ENCODE measurements around the gene COPS8. TPM values are rescaled to one million over a fixed set of nuclear protein-coding genes. Genes with fewer than 3 reads are reported as not detected.

COPS8 gene
- 10 to 100 TPM; 52.7 to 64.4 (median 62.9) TPM for total RNA-seq

DNA sequence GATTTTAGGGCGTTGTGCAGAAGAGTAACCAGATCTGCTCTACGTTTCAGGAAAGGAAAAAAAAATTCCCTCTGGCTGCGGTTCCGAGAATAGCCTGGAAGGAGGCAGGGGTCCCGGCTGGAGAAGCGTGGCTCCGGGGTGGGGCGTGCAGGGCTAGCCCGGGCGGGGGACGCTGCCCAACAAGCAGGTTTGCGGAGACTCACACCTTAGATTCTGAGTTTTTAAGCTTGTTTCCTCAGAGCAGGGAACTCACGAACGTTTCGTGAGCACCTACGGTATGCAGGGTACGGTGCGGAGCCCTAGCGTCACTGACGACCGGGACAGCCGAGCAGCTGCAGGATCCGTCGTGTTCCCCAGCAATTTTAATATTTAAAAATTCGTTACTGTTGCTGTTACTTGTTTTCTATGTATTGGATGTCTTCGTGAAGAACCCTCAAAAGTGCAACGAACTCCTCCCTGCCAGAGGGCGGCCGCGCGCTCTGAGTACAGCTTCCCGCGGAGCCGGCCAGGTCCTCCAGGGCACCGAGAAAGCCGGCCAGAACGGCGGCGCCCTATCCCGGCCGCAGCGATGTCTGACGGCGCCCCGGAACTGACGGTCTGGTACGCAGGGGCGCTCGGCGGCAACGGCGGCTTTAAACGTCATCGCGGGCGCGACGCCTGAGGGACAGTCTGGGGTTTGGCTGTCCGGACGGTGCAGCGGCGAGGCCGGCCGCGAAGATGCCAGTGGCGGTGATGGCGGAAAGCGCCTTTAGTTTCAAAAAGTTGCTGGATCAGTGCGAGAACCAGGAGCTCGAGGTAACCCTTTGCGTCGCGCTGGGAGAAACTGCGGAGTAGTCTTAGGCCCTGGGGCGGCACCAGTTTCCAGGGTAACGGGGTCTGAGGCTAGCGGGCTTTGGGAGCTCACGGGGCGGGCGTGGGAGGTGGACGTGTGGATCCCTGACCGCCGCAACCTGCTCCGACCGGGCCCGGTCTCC lies at the start of gene COPS8:
Gene COPS8 (plus strand): TSS at position 642 of the 974 bp plus-strand sequence. CDS start 76 bp downstream, at position 718.
- peak within 1 kb of the TSS; percentile 100 for H3K4me3 Mint-ChIP-seq
- no peaks in the 10 kb centered on the region for H3K9me3 Mint-ChIP-seq
- peaks cover 6% of the 10 kb centered on the region for H3K36me3 Mint-ChIP-seq (ENCODE audit: insufficient read depth)
- no peaks in the 10 kb centered on the region for H3K27me3 Mint-ChIP-seq (ENCODE audit: low read depth)
- peaks cover 19% of the 10 kb centered on the region for H3K4me1 Mint-ChIP-seq (ENCODE audit: low read depth)
- ATAC-seq (peak; percentile 100), DNase-seq (peak; percentile 84)

DNA sequence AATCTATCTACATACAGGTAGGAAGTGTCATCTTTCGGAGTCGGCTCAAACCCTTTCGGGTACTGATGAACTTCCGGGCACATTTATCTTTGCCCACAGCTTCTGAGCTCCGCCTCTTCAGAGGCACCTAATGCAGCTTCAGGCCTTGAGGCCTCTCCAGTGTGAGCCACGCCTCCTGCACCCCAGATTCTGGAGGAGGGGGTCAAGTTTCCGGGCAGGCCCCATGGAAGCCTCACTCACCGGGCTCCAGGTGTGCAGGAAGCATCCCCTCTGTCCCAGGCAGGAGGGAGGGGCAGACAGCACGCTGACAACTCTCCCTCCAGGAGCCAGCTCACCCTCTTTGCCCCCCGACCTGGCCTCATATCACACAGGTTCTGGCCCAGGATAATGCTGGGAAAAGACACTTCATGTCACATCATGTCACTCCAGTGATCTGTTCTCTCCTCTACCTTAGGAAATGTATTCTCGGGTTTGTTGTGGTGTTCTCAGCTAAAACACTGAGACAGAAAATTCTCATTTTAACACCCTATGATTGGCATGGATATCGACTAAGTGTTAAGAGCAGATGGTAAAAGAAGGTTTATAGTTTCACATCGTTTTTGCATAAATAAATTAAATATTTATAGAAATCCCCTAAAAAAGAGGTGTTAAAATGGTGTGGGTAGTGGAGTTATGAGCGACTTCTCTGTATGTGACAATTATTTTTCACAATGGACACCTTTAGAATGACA lies 46.2 kb upstream of the COPS8 start:
- Mint-ChIP-seq H3K4me1 (ENCODE audit: low read depth) (no peaks in the 10 kb centered on the region), H3K27me3 (ENCODE audit: low read depth) (peaks cover 11% of the 10 kb centered on the region), H3K4me3 (no peak overlapping the region), H3K36me3 (ENCODE audit: insufficient read depth) (no peaks in the 10 kb centered on the region), H3K9me3 (no peaks in the 10 kb centered on the region)
- DNase-seq: no peak
- no peak for ATAC-seq

- Mint-ChIP-seq H3K9me3 (no peaks in the 10 kb centered on the region), H3K27me3 (ENCODE audit: low read depth) (peaks cover 14% of the 10 kb centered on the region), H3K4me1 (ENCODE audit: low read depth) (no peaks in the 10 kb centered on the region), H3K4me3 (no peak overlapping the region), H3K36me3 (ENCODE audit: insufficient read depth) (no peaks in the 10 kb centered on the region)
- DNase-seq (no peak), ATAC-seq (no peak)
Observed at GRCh38 chr2:237041231-237041630, 44.5 kb upstream of the COPS8 start.

GRCh38 chr2:237042101-237042500 lies 43.6 kb upstream of the COPS8 start:
- H3K9me3 Mint-ChIP-seq: no peaks in the 10 kb centered on the region
- no peaks in the 10 kb centered on the region for H3K36me3 Mint-ChIP-seq (ENCODE audit: insufficient read depth)
- H3K4me3 Mint-ChIP-seq: no peak overlapping the region
- no peak for ATAC-seq
- H3K4me1 Mint-ChIP-seq (ENCODE audit: low read depth): no peaks in the 10 kb centered on the region
- H3K27me3 Mint-ChIP-seq (ENCODE audit: low read depth): peaks cover 14% of the 10 kb centered on the region
- DNase-seq: no peak

DNA sequence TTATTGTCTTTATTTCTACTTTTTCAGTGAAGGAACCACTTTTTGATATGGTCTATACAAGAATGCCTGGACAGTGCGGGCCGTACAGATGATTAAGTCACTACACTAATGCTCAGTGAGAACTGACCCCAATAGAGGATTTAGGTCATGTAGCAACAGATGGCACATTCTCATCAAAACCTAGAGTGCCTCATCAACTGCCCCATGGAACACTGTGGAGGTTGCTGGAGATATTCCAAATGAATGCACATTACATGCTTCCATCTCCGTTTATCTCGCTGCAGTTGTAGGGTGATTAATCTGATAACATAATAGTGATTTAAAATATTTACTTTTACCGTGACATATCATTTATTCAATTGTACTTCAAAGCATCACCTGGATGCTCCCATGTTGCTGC lies 41.8 kb upstream of the COPS8 start:
- H3K36me3 Mint-ChIP-seq (ENCODE audit: insufficient read depth): peaks cover 1% of the 10 kb centered on the region
- no peak overlapping the region for H3K4me3 Mint-ChIP-seq
- no peaks in the 10 kb centered on the region for H3K4me1 Mint-ChIP-seq (ENCODE audit: low read depth)
- DNase-seq (no peak), ATAC-seq (no peak)
- peaks cover 11% of the 10 kb centered on the region for H3K9me3 Mint-ChIP-seq
- H3K27me3 Mint-ChIP-seq (ENCODE audit: low read depth): peaks cover 14% of the 10 kb centered on the region

DNA sequence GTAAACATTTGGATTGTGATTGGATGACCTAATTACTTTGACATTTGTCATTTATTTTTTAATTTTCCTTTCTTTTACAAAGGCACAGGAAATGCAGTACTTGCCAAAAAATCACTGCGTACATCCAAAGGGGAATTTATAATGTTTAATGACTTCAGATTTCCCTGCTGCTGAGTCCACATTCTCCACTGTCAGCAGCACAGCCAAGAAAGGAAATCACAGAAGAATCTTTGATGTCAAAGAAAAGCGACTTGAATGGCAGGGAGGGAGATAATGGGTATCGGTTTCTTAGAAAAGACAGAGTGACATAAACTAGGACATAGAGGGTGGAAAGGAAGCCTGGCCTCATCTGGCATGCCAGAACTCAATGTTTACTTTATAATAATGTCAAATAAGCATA lies 41.4 kb upstream of the COPS8 start:
- Mint-ChIP-seq H3K9me3 (peaks cover 16% of the 10 kb centered on the region), H3K27me3 (ENCODE audit: low read depth) (peaks cover 14% of the 10 kb centered on the region), H3K4me1 (ENCODE audit: low read depth) (no peaks in the 10 kb centered on the region), H3K36me3 (ENCODE audit: insufficient read depth) (peaks cover 1% of the 10 kb centered on the region), H3K4me3 (no peak overlapping the region)
- ATAC-seq: no peak
- no peak for DNase-seq

DNA sequence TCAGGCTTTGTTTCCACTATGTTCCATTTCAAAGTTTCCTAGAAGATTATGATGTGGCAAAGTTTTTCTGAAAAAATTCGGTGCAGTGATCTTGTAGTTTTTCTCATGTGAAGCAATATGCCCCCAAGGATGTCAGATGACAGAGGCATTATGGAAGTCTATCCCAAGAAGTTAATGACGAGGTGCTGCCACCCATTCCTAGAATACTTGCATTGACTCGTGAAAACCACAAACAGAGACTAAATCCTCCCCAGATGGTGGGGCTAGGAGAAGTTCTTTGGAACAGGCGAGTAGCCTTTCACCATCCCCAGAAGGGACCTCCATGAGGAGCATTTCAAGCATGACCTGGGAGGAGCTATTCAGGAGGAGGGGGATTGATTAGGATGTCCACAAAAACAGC lies 40.2 kb upstream of the COPS8 start:
- Mint-ChIP-seq H3K4me3 (no peak overlapping the region), H3K9me3 (peaks cover 21% of the 10 kb centered on the region), H3K27me3 (ENCODE audit: low read depth) (peaks cover 14% of the 10 kb centered on the region), H3K36me3 (ENCODE audit: insufficient read depth) (peaks cover 1% of the 10 kb centered on the region), H3K4me1 (ENCODE audit: low read depth) (no peaks in the 10 kb centered on the region)
- ATAC-seq: no peak
- DNase-seq: no peak

DNA sequence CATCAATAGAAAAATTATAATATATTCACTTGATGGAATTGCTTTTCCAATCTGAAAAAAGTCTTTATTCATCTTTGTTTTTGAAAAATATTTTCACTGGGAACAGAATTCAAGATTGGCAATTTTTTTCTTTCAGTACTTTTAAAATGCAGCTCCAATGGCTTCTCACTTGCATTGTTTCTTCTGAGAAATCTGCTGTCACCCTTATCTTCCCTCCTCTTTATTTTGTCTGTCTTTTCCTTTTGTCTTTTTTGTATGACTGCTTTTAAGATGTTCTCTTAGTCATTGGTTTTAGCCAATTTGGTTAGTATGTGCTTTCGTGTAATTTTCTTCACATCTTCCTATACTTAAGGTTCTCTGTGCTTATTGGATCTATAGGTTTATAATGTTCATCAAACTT lies 37.1 kb upstream of the COPS8 start:
- Mint-ChIP-seq H3K36me3 (ENCODE audit: insufficient read depth) (peaks cover 1% of the 10 kb centered on the region), H3K4me3 (no peak overlapping the region), H3K4me1 (ENCODE audit: low read depth) (no peaks in the 10 kb centered on the region), H3K27me3 (ENCODE audit: low read depth) (peaks cover 7% of the 10 kb centered on the region), H3K9me3 (peaks cover 21% of the 10 kb centered on the region)
- DNase-seq: no peak
- ATAC-seq: no peak

DNA sequence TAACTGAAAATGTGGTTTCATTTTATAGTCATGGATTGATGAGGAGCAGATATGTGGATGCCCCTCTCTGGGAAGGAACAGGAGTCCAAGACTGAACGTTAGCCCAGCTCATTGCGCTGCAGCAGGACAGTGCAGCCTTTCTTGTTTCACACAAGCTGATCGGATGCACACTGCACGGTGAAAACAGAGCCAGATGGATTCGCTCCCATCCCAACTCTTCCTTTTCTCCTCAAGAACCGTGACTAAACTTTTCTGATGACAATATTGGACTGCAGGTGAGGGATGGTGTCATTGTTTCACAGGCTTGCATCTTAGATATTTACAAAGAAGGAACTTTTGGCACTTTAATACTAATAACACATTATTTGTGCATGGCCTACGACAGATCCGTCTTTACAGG lies 33.8 kb upstream of the COPS8 start:
- ATAC-seq: no peak
- peaks cover 1% of the 10 kb centered on the region for H3K36me3 Mint-ChIP-seq (ENCODE audit: insufficient read depth)

GRCh38 chr2:237053066-237053465 lies 32.6 kb upstream of the COPS8 start:
- DNase-seq: no peak
- Mint-ChIP-seq H3K9me3 (peaks cover 16% of the 10 kb centered on the region), H3K36me3 (ENCODE audit: insufficient read depth) (peaks cover 1% of the 10 kb centered on the region), H3K4me3 (no peak overlapping the region), H3K27me3 (ENCODE audit: low read depth) (peaks cover 4% of the 10 kb centered on the region), H3K4me1 (ENCODE audit: low read depth) (peaks cover 4% of the 10 kb centered on the region)
- ATAC-seq: no peak

More for the DNA sequence above, 33.8 kb upstream of the COPS8 start:
- H3K4me1 Mint-ChIP-seq (ENCODE audit: low read depth): no peaks in the 10 kb centered on the region
- no peak for DNase-seq
- peaks cover 4% of the 10 kb centered on the region for H3K27me3 Mint-ChIP-seq (ENCODE audit: low read depth)
- no peak overlapping the region for H3K4me3 Mint-ChIP-seq
- H3K9me3 Mint-ChIP-seq: peaks cover 21% of the 10 kb centered on the region

DNA sequence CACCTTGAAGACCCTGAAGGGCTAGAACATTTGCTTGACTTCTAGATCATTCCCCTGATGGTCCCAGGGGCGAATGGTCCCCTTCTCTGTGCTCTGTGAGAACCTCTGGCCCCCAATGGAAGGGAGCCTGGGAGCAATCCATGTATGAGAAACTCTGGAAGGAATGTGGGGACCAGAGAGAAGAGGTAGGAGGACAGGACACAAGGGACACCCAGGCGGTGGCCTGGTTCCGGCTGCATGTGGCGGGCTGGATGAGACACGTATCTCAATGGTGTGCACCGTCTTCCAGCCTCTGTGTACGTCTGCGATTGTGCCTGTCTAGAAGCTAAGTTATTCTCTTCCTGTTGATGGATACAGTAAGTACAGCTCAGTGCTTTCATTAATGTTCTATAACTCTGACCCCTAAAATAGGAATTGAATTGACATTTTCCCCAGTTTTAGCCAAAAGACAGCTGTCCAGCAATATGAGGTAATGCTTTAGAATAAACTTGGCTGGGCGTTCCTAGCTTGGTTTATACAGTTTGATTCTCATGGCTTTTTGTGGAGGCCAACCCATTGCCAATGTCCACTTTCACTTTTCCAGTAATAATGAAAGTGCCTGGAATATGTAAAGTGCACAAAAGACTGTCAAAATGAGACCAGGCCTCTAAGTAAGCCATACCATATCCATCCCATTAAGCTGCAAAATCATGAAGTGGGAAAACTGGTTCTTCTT lies 30.1 kb upstream of the COPS8 start:
- Mint-ChIP-seq H3K4me3 (no peak overlapping the region), H3K27me3 (ENCODE audit: low read depth) (peaks cover 4% of the 10 kb centered on the region), H3K9me3 (no peaks in the 10 kb centered on the region), H3K36me3 (ENCODE audit: insufficient read depth) (no peaks in the 10 kb centered on the region), H3K4me1 (ENCODE audit: low read depth) (peaks cover 14% of the 10 kb centered on the region)
- DNase-seq (no peak), ATAC-seq (no peak)

DNA sequence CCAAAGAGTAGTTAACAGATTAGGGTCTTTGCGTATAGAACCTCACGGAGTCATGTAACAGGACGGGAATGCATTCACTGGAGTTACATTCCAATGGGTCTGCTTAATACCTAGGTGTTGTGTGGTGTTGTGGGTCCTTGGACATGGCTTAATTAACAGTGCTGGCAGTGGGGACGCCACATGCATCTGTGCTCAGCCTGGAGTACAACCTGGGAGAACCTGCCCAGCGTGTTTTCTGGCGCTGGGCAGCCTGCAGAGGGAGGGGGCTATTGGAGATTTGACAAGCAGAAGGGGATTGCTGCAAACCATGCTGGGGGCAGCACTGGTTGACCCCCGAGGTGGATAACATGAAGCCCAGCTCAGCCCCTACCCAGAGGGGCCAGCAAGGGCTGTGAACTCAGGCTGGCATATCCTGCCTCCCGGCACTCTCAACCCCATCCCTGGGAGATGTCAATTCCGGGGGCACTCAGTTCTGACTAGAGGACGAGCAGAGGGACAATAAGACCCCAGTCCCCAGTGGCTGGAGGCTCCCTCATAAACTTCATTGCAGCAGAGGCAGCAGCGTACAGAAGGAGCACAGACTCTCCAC lies 29.3 kb upstream of the COPS8 start:
- ATAC-seq: no peak

GRCh38 chr2:237057107-237057506 lies 28.6 kb upstream of the COPS8 start:
- H3K4me3 Mint-ChIP-seq: no peak overlapping the region
- H3K4me1 Mint-ChIP-seq (ENCODE audit: low read depth): peaks cover 14% of the 10 kb centered on the region
- no peaks in the 10 kb centered on the region for H3K9me3 Mint-ChIP-seq
- DNase-seq (no peak), ATAC-seq (no peak)
- no peaks in the 10 kb centered on the region for H3K36me3 Mint-ChIP-seq (ENCODE audit: insufficient read depth)
- H3K27me3 Mint-ChIP-seq (ENCODE audit: low read depth): no peaks in the 10 kb centered on the region

More for the DNA sequence above, 29.3 kb upstream of the COPS8 start:
- peaks cover 14% of the 10 kb centered on the region for H3K4me1 Mint-ChIP-seq (ENCODE audit: low read depth)
- H3K4me3 Mint-ChIP-seq: no peak overlapping the region
- H3K27me3 Mint-ChIP-seq (ENCODE audit: low read depth): peaks cover 4% of the 10 kb centered on the region
- DNase-seq: no peak
- H3K36me3 Mint-ChIP-seq (ENCODE audit: insufficient read depth): no peaks in the 10 kb centered on the region
- no peaks in the 10 kb centered on the region for H3K9me3 Mint-ChIP-seq

GRCh38 chr2:237057893-237058300 lies 27.8 kb upstream of the COPS8 start:
- Mint-ChIP-seq H3K4me1 (ENCODE audit: low read depth) (peaks cover 14% of the 10 kb centered on the region), H3K4me3 (no peak overlapping the region), H3K27me3 (ENCODE audit: low read depth) (no peaks in the 10 kb centered on the region), H3K36me3 (ENCODE audit: insufficient read depth) (no peaks in the 10 kb centered on the region), H3K9me3 (no peaks in the 10 kb centered on the region)
- DNase-seq (no peak), ATAC-seq (no peak)
